OCI-LY1 (cell line): Measurements from ENCODE around the gene EGFL7.

Experiments
- H2AFZ ChIP-seq: fragments of 200-600 bp; sonication (generic), shearing (Covaris generic); 2 replicates; pipeline ENCODE4 v1.6.0; 2014; ENCODE audit warnings: antibody characterized with exemption, mild to moderate bottlenecking, low read length
- H3F3A ChIP-seq: fragments of 200-600 bp; sonication (generic), shearing (Covaris generic); 2 replicates; pipeline ENCODE4 v1.6.0; 2014; ENCODE audit warnings: mild to moderate bottlenecking, antibody characterized with exemption, low read length, moderate library complexity; ENCODE audit not compliant: insufficient read depth
- H3K27ac ChIP-seq: fragments of 200-600 bp; sonication (generic); 2 replicates; pipeline ENCODE4 v1.5.1; 2014; ENCODE audit warnings: low read length, mixed run types, mild to moderate bottlenecking, low read depth; ENCODE audit not compliant: poor library complexity, severe bottlenecking
- H3K27me3 ChIP-seq: fragments of 200-600 bp; sonication (generic); 2 replicates; pipeline ENCODE4 v1.6.0; 2014; ENCODE audit warnings: antibody characterized with exemption, mild to moderate bottlenecking, low read length, moderate library complexity; ENCODE audit not compliant: insufficient read depth
- H3K36me3 ChIP-seq: fragments of 200-600 bp; sonication (generic); 2 replicates; pipeline ENCODE4 v1.6.1; 2014; ENCODE audit warnings: mild to moderate bottlenecking, antibody characterized with exemption, low read length, moderate library complexity, mixed read lengths; ENCODE audit not compliant: insufficient read depth
- H3K4me1 ChIP-seq: fragments of 200-600 bp; sonication (generic); 2 replicates; pipeline ENCODE4 v1.5.1; 2014; ENCODE audit warnings: mild to moderate bottlenecking, low read length, moderate library complexity; ENCODE audit not compliant: insufficient read depth, severe bottlenecking
- H3K4me2 ChIP-seq: fragments of 200-600 bp; sonication (generic), shearing (Covaris generic); 2 replicates; pipeline ENCODE4 v1.6.1; 2014; ENCODE audit warnings: low read length
- H3K4me3 ChIP-seq: fragments of 200-600 bp; sonication (generic); 2 replicates; pipeline ENCODE4 v1.5.1; 2014; ENCODE audit warnings: low read length, low read depth, mild to moderate bottlenecking, mixed read lengths; ENCODE audit not compliant: poor library complexity, severe bottlenecking
- H3K79me2 ChIP-seq: fragments of 200-600 bp; shearing (Covaris generic); 2 replicates; pipeline ENCODE4 v1.6.1; 2016; ENCODE audit warnings: mixed run types, low read length, mixed read lengths; ENCODE audit not compliant: insufficient read depth
- H3K9ac ChIP-seq: fragments of 200-600 bp; sonication (generic), shearing (Covaris generic); 2 replicates; pipeline ENCODE4 v1.6.1; 2014; ENCODE audit warnings: mild to moderate bottlenecking, low read length, mixed read lengths
- H3K9me2 ChIP-seq: fragments of 200-600 bp; sonication (generic), shearing (Covaris generic); 2 replicates; pipeline ENCODE4 v1.6.1; 2014; ENCODE audit warnings: low read depth, mild to moderate bottlenecking, low read length, mixed read lengths
- H3K9me3 ChIP-seq: fragments of 200-600 bp; shearing (Covaris generic); 2 replicates; pipeline ENCODE4 v1.6.1; 2014; ENCODE audit warnings: low read length, mixed read lengths
- H4K20me1 ChIP-seq: fragments of 200-600 bp; sonication (generic), shearing (Covaris generic); 2 replicates; pipeline ENCODE4 v1.6.0; 2016; ENCODE audit warnings: mild to moderate bottlenecking, low read length; ENCODE audit not compliant: insufficient read depth
- EZH2 ChIP-seq: fragments of 200-600 bp; sonication (generic), shearing (Covaris generic); IDR thresholded peaks from 2 replicates; pipeline ENCODE4 v1.8.0; 2017; ENCODE audit warnings: borderline replicate concordance, mixed run types, mild to moderate bottlenecking, antibody characterized with exemption, low read length, moderate library complexity, mixed read lengths
- TF ChIP-seq, protein P1 (sequence below): fragments of 200-600 bp; sonication (generic), shearing (Covaris generic); IDR thresholded peaks from 2 replicates; pipeline ENCODE4 v1.5.1; 2017; ENCODE audit warnings: mild to moderate bottlenecking, antibody characterized with exemption, low read length, moderate library complexity, mixed read lengths

The EGFL7 gene

DNA sequence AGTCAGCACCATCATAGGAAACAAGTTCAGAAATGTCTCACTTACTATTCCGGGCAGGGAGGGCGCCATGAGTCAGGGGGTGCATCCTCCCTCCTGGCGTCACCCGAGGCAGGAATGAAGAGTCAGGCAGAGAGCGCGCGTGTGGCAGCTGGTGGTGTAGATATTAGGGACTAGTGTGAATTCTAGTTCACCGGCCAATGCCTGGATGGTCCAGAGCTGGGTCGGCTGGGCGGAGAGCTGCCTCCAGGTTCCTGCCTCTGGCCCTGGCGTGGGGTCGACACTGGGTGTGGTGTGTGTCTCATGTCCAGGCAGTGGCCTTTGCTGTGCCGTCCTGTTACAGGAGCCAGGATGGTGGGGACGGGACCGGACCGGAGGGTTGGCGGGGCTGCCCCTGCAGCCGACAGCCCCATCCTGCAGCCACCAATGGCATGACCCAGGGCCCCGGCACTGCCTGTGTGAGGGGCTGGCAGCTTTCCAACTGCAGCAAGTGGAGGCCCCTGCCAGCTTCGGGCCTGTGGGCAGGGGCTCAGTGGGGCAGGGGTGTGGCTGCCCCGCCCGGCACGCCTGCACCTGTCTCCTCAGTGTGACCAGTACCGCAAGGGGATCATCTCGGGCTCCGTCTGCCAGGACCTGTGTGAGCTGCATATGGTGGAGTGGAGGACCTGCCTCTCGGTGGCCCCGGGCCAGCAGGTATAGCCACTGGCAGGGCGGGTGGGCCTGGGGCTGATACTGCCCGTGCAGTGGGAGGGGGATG, 58.8 kb downstream of the EGFL7 start:
- H2AFZ ChIP-seq, result no peak overlapping the region
- TF ChIP-seq EZH2, result no peak
- TF ChIP-seq, protein P1, sequence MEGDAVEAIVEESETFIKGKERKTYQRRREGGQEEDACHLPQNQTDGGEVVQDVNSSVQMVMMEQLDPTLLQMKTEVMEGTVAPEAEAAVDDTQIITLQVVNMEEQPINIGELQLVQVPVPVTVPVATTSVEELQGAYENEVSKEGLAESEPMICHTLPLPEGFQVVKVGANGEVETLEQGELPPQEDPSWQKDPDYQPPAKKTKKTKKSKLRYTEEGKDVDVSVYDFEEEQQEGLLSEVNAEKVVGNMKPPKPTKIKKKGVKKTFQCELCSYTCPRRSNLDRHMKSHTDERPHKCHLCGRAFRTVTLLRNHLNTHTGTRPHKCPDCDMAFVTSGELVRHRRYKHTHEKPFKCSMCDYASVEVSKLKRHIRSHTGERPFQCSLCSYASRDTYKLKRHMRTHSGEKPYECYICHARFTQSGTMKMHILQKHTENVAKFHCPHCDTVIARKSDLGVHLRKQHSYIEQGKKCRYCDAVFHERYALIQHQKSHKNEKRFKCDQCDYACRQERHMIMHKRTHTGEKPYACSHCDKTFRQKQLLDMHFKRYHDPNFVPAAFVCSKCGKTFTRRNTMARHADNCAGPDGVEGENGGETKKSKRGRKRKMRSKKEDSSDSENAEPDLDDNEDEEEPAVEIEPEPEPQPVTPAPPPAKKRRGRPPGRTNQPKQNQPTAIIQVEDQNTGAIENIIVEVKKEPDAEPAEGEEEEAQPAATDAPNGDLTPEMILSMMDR, result no peak
- H3K4me2 ChIP-seq, result no peak overlapping the region
- no peaks in the 10 kb centered on the region for H3F3A ChIP-seq
- no peaks in the 10 kb centered on the region for H3K9me3 ChIP-seq
- H3K36me3 ChIP-seq, result peaks cover 46% of the 10 kb centered on the region
- 0 out of 2 replicates have a peak, but pooled peaks cover 8% of the 10 kb centered on the region for H3K27me3 ChIP-seq
- no peaks in the 10 kb centered on the region for H3K9me2 ChIP-seq
- peaks cover 11% of the 10 kb centered on the region for H3K4me1 ChIP-seq
- H3K9ac ChIP-seq, result no peak overlapping the region
- no peak overlapping the region for H3K27ac ChIP-seq
- no peaks in the 10 kb centered on the region for H3K79me2 ChIP-seq
- H3K4me3 ChIP-seq, result no peak overlapping the region
- H4K20me1 ChIP-seq, result no peaks in the 10 kb centered on the region
